GM23338 (cell line): Measurements from ENCODE around the gene COL9A3. TPM values are rescaled to one million over a fixed set of nuclear protein-coding genes. Genes with fewer than 3 reads are reported as not detected.

Experiments used
- ATAC-seq: fragments of 200-7000 bp; cut with Tn5 transposase; 3 replicates; pipeline ENCODE4 v1.9.1; 2020
- DNase-seq: peaks from one replicate; pipeline ENCODE4 v3.0.0-alpha.2; 2015; ENCODE audit warnings: low spot score
- H2AFZ ChIP-seq: fragments of 200-600 bp; sonication (generic); 2 replicates; pipeline ENCODE4 v1.8.0; 2016; ENCODE audit warnings: antibody characterized with exemption, mild to moderate bottlenecking, moderate library complexity
- H3F3A ChIP-seq: fragments of 200-600 bp; sonication (generic); replicated peaks from 2 replicates; pipeline ENCODE4 v1.8.0; 2017; ENCODE audit warnings: antibody characterized with exemption, mixed run types, low read depth
- H3K27ac ChIP-seq: fragments of 200-600 bp; sonication (generic); 2 replicates; pipeline ENCODE4 v1.6.1; 2016; ENCODE audit warnings: low read depth
- H3K27me3 ChIP-seq: fragments of 200-600 bp; sonication (generic); 2 replicates; pipeline ENCODE4 v1.8.0; 2016; ENCODE audit warnings: mild to moderate bottlenecking, mixed run types, moderate library complexity; ENCODE audit not compliant: insufficient read depth
- H3K36me3 ChIP-seq: fragments of 200-600 bp; sonication (generic); 2 replicates; pipeline ENCODE4 v1.8.0; 2016; ENCODE audit warnings: mild to moderate bottlenecking; ENCODE audit not compliant: insufficient read depth
- H3K4me1 ChIP-seq: fragments of 200-600 bp; sonication (generic); 2 replicates; pipeline ENCODE4 v1.8.0; 2016; ENCODE audit warnings: mild to moderate bottlenecking, moderate library complexity; ENCODE audit not compliant: insufficient read depth
- H3K4me2 ChIP-seq: fragments of 200-600 bp; sonication (generic); 2 replicates; pipeline ENCODE4 v1.7.1; 2017; ENCODE audit warnings: mixed run types
- H3K4me3 ChIP-seq: fragments of 200-600 bp; sonication (generic); 2 replicates; pipeline ENCODE4 v1.6.1; 2016; ENCODE audit warnings: mixed run types
- H3K79me2 ChIP-seq: fragments of 200-600 bp; sonication (generic); replicated peaks from 2 replicates; pipeline ENCODE4 v1.8.0; 2017; ENCODE audit warnings: mild to moderate bottlenecking; ENCODE audit not compliant: insufficient read depth
- H3K9me2 ChIP-seq: fragments of 200-600 bp; sonication (generic); 2 replicates; pipeline ENCODE4 v1.8.0; 2017; ENCODE audit not compliant: insufficient read depth
- H4K20me1 ChIP-seq: fragments of 200-600 bp; sonication (generic); replicated peaks from 2 replicates; pipeline ENCODE4 v1.8.0; 2017; ENCODE audit warnings: mild to moderate bottlenecking; ENCODE audit not compliant: insufficient read depth
- H3K27ac Mint-ChIP-seq: 2 replicates; pipeline ENCODE4 v1.8.0; 2020; ENCODE audit warnings: inconsistent platforms, mild to moderate bottlenecking, moderate library complexity, mixed read lengths
- H3K27me3 Mint-ChIP-seq: 3 replicates; pipeline ENCODE4 v1.8.0; 2022; ENCODE audit warnings: low read depth, mild to moderate bottlenecking, moderate library complexity, mixed read lengths, inconsistent platforms; ENCODE audit not compliant: insufficient read depth, poor library complexity
- H3K36me3 Mint-ChIP-seq: 3 replicates; pipeline ENCODE4 v1.8.0; 2021; ENCODE audit warnings: low read depth, mild to moderate bottlenecking, inconsistent platforms, moderate library complexity, mixed read lengths
- H3K4me1 Mint-ChIP-seq: 3 replicates; pipeline ENCODE4 v1.8.0; 2020; ENCODE audit warnings: mild to moderate bottlenecking, inconsistent platforms, mixed read lengths
- H3K4me3 Mint-ChIP-seq: 3 replicates; pipeline ENCODE4 v1.8.0; 2021; ENCODE audit warnings: moderate library complexity, mild to moderate bottlenecking, inconsistent platforms, mixed read lengths
- H3K9me3 Mint-ChIP-seq: 3 replicates; pipeline ENCODE4 v1.8.0; 2020; ENCODE audit warnings: moderate library complexity, mild to moderate bottlenecking, inconsistent platforms, mixed read lengths
- CREB1 ChIP-seq: fragments of 250-450 bp; sonication (Bioruptor Pico); IDR thresholded peaks from 2 replicates; pipeline ENCODE4 v1.5.0; 2020; ENCODE audit warnings: low read depth, mild to moderate bottlenecking, moderate library complexity
- EZH2 ChIP-seq: fragments of 200-600 bp; sonication (generic); IDR thresholded peaks from one replicate; pipeline ENCODE4 v1.8.0; 2017; ENCODE audit warnings: antibody characterized with exemption, mild to moderate bottlenecking, low read depth; ENCODE audit not compliant: unreplicated experiment
- EZH2phosphoT487 ChIP-seq: fragments of 200-600 bp; sonication (generic); IDR thresholded peaks from one replicate; pipeline ENCODE4 v1.8.1; 2018; ENCODE audit warnings: antibody characterized with exemption; ENCODE audit not compliant: unreplicated experiment
- JUNB ChIP-seq: IDR thresholded peaks from one replicate; pipeline ENCODE4 v1.6.1; 2016; ENCODE audit warnings: antibody characterized with exemption; ENCODE audit not compliant: unreplicated experiment
- NANOG ChIP-seq: IDR thresholded peaks from 2 replicates; pipeline ENCODE4 v1.6.1; 2016; ENCODE audit warnings: antibody characterized with exemption, borderline replicate concordance
- POLR2AphosphoS5 ChIP-seq: IDR thresholded peaks from 2 replicates; pipeline ENCODE4 v1.6.1; 2016; ENCODE audit warnings: antibody characterized with exemption, low read depth
- STAT1 ChIP-seq: IDR thresholded peaks from one replicate; pipeline ENCODE4 v1.6.1; 2016; ENCODE audit warnings: antibody characterized with exemption; ENCODE audit not compliant: unreplicated experiment
- ZNF114 ChIP-seq: fragments of 250-450 bp; sonication (Bioruptor Pico); IDR thresholded peaks from 2 replicates; pipeline ENCODE4 v1.5.0; 2020; ENCODE audit warnings: mild to moderate bottlenecking, moderate library complexity
- ZNF331 ChIP-seq: fragments of 250-450 bp; sonication (Bioruptor Pico); IDR thresholded peaks from 2 replicates; pipeline ENCODE4 v1.5.0; 2020; ENCODE audit warnings: low read depth, mild to moderate bottlenecking, moderate library complexity
- polyA plus RNA-seq: library from polyadenylated mRNA; unstranded; fragments of >200 nt; fragmentation: Nextera tagmentation; extraction: Ambion mirVana; gene quantifications from 2 replicates; pipeline ENCODE4 v1.2.1, GENCODE V29; 2016
- total RNA-seq: library from RNA; depleted of rRNA; stranded (reverse); fragments of >200 nt; shearing (Covaris generic); gene quantifications from 2 replicates; pipeline ENCODE4 v1.2.3, GENCODE V29; 2014
- TF ChIP-seq, protein P1 (sequence below): IDR thresholded peaks from one replicate; pipeline ENCODE4 v1.6.1; 2018; ENCODE audit warnings: antibody characterized with exemption; ENCODE audit not compliant: unreplicated experiment
- TF ChIP-seq, protein P2 (sequence below): IDR thresholded peaks from 2 replicates; pipeline ENCODE4 v1.6.1; 2016; ENCODE audit warnings: antibody characterized with exemption
- TF ChIP-seq, protein P3 (sequence below): fragments of 250-450 bp; sonication (Bioruptor Pico); IDR thresholded peaks from 2 replicates; pipeline ENCODE4 v1.5.0; 2020; ENCODE audit warnings: mild to moderate bottlenecking, moderate library complexity
- TF ChIP-seq, protein P4 (sequence below), 2 experiments: fragments of 200-600 bp in 1 of 2; sonication (generic) in 1 of 2; conservative IDR thresholded peaks; 2 replicates each; pipeline versions ENCODE4 v1.5.1 to v1.6.1; 2016 to 2017; ENCODE audit warnings: antibody characterized with exemption in 2 of 2, low read depth in 2 of 2, mild to moderate bottlenecking in 2 of 2, moderate library complexity in 1 of 2

Gene COL9A3
- total and polyA plus RNA-seq, 2 experiments from 2014 or later, result 74.9 to 113 TPM

DNA sequence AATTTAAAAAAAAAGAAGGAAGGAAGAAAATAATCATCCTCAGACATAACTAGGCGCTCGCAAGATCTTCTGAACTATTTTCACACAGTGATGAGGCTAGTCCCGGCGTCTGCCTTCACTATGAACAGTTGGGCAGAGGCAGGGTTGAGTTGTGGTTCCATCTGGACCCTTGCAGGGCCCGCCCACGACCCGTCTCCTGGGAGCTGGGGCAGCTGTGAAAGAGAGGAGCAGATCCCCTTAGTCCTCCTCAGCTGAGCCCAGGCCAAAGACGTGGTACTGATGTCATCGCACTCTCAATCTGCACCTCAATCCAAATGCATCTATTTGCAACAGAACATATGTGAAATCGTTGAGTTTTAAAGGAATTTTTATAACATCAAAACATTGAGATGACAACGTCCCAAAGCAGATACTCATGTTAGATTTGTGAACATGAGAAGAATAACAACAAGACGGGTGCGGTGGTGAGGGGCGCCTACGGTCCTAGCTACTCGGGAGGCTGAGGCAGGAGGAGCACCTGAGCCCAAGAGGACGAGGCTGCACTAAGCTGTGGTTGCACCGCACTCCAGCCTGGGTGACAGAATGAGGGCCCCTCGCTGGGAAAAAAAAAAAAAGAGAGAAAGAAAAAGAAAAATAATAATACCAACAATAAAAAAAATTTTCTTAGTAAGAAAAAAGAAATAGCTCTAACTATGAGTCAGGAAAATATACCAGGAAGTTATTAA lies 29.5 kb downstream of the COL9A3 start:
- Mint-ChIP-seq H3K27ac (no peak overlapping the region), H3K9me3 (no peaks in the 10 kb centered on the region), H3K4me3 (no peak overlapping the region), H3K4me1 (peaks cover 18% of the 10 kb centered on the region), H3K27me3 (peaks cover 14% of the 10 kb centered on the region), H3K36me3 (peaks cover 35% of the 10 kb centered on the region)
- no peak overlapping the region for H3K27ac ChIP-seq
- no peak for DNase-seq
- no peak overlapping the region for H3K4me3 ChIP-seq
- no peak overlapping the region for H3K4me2 ChIP-seq
- no peaks in the 10 kb centered on the region for H3K27me3 ChIP-seq
- peaks cover 7% of the 10 kb centered on the region for H4K20me1 ChIP-seq
- 0 out of 2 replicates have a peak, but pooled peaks cover 4% of the 10 kb centered on the region for H3K4me1 ChIP-seq
- H3K79me2 ChIP-seq, result 0 out of 2 replicates have a peak, but pooled peaks cover 8% of the 10 kb centered on the region
- no peak for ATAC-seq
- H3K36me3 ChIP-seq, result peaks cover 4% of the 10 kb centered on the region; the same call in 1 of the 2 replicates
- H2AFZ ChIP-seq, result no peak overlapping the region
- no peak for TF ChIP-seq EZH2phosphoT487
- TF ChIP-seq CREB1, result no peak
- no peak for TF ChIP-seq ZNF331
- TF ChIP-seq STAT1, result no peak
- TF ChIP-seq, protein P1, sequence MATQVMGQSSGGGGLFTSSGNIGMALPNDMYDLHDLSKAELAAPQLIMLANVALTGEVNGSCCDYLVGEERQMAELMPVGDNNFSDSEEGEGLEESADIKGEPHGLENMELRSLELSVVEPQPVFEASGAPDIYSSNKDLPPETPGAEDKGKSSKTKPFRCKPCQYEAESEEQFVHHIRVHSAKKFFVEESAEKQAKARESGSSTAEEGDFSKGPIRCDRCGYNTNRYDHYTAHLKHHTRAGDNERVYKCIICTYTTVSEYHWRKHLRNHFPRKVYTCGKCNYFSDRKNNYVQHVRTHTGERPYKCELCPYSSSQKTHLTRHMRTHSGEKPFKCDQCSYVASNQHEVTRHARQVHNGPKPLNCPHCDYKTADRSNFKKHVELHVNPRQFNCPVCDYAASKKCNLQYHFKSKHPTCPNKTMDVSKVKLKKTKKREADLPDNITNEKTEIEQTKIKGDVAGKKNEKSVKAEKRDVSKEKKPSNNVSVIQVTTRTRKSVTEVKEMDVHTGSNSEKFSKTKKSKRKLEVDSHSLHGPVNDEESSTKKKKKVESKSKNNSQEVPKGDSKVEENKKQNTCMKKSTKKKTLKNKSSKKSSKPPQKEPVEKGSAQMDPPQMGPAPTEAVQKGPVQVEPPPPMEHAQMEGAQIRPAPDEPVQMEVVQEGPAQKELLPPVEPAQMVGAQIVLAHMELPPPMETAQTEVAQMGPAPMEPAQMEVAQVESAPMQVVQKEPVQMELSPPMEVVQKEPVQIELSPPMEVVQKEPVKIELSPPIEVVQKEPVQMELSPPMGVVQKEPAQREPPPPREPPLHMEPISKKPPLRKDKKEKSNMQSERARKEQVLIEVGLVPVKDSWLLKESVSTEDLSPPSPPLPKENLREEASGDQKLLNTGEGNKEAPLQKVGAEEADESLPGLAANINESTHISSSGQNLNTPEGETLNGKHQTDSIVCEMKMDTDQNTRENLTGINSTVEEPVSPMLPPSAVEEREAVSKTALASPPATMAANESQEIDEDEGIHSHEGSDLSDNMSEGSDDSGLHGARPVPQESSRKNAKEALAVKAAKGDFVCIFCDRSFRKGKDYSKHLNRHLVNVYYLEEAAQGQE, result no peak
- TF ChIP-seq POLR2AphosphoS5, result no peak
- TF ChIP-seq EZH2, result no peak
- TF ChIP-seq, protein P2, sequence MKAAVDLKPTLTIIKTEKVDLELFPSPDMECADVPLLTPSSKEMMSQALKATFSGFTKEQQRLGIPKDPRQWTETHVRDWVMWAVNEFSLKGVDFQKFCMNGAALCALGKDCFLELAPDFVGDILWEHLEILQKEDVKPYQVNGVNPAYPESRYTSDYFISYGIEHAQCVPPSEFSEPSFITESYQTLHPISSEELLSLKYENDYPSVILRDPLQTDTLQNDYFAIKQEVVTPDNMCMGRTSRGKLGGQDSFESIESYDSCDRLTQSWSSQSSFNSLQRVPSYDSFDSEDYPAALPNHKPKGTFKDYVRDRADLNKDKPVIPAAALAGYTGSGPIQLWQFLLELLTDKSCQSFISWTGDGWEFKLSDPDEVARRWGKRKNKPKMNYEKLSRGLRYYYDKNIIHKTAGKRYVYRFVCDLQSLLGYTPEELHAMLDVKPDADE, result no peak
- no peak for TF ChIP-seq NANOG
- TF ChIP-seq, protein P3, sequence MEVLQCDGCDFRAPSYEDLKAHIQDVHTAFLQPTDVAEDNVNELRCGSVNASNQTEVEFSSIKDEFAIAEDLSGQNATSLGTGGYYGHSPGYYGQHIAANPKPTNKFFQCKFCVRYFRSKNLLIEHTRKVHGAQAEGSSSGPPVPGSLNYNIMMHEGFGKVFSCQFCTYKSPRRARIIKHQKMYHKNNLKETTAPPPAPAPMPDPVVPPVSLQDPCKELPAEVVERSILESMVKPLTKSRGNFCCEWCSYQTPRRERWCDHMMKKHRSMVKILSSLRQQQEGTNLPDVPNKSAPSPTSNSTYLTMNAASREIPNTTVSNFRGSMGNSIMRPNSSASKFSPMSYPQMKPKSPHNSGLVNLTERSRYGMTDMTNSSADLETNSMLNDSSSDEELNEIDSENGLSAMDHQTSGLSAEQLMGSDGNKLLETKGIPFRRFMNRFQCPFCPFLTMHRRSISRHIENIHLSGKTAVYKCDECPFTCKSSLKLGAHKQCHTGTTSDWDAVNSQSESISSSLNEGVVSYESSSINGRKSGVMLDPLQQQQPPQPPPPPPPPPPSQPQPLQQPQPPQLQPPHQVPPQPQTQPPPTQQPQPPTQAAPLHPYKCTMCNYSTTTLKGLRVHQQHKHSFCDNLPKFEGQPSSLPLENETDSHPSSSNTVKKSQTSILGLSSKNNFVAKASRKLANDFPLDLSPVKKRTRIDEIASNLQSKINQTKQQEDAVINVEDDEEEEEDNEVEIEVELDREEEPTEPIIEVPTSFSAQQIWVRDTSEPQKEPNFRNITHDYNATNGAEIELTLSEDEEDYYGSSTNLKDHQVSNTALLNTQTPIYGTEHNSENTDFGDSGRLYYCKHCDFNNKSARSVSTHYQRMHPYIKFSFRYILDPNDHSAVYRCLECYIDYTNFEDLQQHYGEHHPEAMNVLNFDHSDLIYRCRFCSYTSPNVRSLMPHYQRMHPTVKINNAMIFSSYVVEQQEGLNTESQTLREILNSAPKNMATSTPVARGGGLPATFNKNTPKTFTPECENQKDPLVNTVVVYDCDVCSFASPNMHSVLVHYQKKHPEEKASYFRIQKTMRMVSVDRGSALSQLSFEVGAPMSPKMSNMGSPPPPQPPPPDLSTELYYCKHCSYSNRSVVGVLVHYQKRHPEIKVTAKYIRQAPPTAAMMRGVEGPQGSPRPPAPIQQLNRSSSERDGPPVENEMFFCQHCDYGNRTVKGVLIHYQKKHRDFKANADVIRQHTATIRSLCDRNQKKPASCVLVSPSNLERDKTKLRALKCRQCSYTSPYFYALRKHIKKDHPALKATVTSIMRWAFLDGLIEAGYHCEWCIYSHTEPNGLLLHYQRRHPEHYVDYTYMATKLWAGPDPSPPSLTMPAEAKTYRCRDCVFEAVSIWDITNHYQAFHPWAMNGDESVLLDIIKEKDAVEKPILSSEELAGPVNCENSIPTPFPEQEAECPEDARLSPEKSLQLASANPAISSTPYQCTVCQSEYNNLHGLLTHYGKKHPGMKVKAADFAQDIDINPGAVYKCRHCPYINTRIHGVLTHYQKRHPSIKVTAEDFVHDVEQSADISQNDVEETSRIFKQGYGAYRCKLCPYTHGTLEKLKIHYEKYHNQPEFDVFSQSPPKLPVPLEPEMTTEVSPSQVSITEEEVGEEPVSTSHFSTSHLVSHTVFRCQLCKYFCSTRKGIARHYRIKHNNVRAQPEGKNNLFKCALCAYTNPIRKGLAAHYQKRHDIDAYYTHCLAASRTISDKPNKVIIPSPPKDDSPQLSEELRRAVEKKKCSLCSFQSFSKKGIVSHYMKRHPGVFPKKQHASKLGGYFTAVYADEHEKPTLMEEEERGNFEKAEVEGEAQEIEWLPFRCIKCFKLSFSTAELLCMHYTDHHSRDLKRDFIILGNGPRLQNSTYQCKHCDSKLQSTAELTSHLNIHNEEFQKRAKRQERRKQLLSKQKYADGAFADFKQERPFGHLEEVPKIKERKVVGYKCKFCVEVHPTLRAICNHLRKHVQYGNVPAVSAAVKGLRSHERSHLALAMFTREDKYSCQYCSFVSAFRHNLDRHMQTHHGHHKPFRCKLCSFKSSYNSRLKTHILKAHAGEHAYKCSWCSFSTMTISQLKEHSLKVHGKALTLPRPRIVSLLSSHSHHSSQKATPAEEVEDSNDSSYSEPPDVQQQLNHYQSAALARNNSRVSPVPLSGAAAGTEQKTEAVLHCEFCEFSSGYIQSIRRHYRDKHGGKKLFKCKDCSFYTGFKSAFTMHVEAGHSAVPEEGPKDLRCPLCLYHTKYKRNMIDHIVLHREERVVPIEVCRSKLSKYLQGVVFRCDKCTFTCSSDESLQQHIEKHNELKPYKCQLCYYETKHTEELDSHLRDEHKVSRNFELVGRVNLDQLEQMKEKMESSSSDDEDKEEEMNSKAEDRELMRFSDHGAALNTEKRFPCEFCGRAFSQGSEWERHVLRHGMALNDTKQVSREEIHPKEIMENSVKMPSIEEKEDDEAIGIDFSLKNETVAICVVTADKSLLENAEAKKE (CRISPR knock-in tag), result no peak
- TF ChIP-seq JUNB, result no peak
- TF ChIP-seq, protein P4, sequence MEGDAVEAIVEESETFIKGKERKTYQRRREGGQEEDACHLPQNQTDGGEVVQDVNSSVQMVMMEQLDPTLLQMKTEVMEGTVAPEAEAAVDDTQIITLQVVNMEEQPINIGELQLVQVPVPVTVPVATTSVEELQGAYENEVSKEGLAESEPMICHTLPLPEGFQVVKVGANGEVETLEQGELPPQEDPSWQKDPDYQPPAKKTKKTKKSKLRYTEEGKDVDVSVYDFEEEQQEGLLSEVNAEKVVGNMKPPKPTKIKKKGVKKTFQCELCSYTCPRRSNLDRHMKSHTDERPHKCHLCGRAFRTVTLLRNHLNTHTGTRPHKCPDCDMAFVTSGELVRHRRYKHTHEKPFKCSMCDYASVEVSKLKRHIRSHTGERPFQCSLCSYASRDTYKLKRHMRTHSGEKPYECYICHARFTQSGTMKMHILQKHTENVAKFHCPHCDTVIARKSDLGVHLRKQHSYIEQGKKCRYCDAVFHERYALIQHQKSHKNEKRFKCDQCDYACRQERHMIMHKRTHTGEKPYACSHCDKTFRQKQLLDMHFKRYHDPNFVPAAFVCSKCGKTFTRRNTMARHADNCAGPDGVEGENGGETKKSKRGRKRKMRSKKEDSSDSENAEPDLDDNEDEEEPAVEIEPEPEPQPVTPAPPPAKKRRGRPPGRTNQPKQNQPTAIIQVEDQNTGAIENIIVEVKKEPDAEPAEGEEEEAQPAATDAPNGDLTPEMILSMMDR (conservative IDR thresholded peaks at IDR 0.05; ENCODE audit: low read depth in 2 of 2), result no peak
- TF ChIP-seq ZNF114, result no peak
- H3F3A ChIP-seq, result 0 out of 2 replicates have a peak, but pooled peaks cover 10% of the 10 kb centered on the region
- H3K9me2 ChIP-seq, result no peaks in the 10 kb centered on the region
